Left ventricle myocardium inferior (tissue), 1 donor: Measurements from ENCODE around the gene SLC25A43. TPM values are rescaled to one million over a fixed set of nuclear protein-coding genes. Genes with fewer than 3 reads are reported as not detected.
A peak's percentile ranks its signal among the peaks of the same experiment; 100 is the strongest.

ENCODE experiments used
- DNase-seq: peaks from one replicate; pipeline ENCODE4 v3.0.0-alpha.2; 2020
- H3K27ac ChIP-seq: fragments of 200-600 bp; replicated peaks from 2 replicates; pipeline ENCODE4 v1.8.0; 2021
- H3K27me3 ChIP-seq: fragments of 200-600 bp; 2 replicates; pipeline ENCODE4 v1.8.0; 2021; ENCODE audit warnings: low read depth
- H3K36me3 ChIP-seq: fragments of 200-600 bp; 2 replicates; pipeline ENCODE4 v1.8.0; 2021
- H3K4me1 ChIP-seq: fragments of 200-600 bp; 2 replicates; pipeline ENCODE4 v1.8.0; 2021
- H3K4me3 ChIP-seq: fragments of 200-600 bp; 2 replicates; pipeline ENCODE4 v1.8.0; 2021; ENCODE audit warnings: mild to moderate bottlenecking, moderate library complexity
- H3K9me3 ChIP-seq: fragments of 200-600 bp; replicated peaks from 2 replicates; pipeline ENCODE4 v1.8.0; 2021
- CTCF ChIP-seq: fragments of 200-600 bp; IDR thresholded peaks from 2 replicates; pipeline ENCODE4 v1.8.0; 2021; ENCODE audit warnings: antibody characterized with exemption, mild to moderate bottlenecking, borderline replicate concordance
- intact Hi-C: fragments of 100-400 bp; cut with micrococcal nuclease; formaldehyde crosslinking; loops from one replicate; pipeline ENCODE4 v1.11.0; 2022
- total RNA-seq: library from RNA; stranded (reverse); fragmentation: NEBNext Ultra II Directional; extraction: Animal tissue kit (Norgen Biotek cat#: 25700); gene quantifications from one replicate; pipeline ENCODE4 v1.2.1, GENCODE V29; 2021
- donor health status: DM: no; HTN: yes; CAD: no; lungs with severe emphysema.

The SLC25A43 gene
- total RNA-seq, 1 donor from 2014 or later = 1.4 TPM

GRCh38 chrX:119410027-119410819 is 11.1 kb downstream of the SLC25A43 start:
- H3K4me3 ChIP-seq = no peak overlapping the region
- no peak for DNase-seq
- H3K4me1 ChIP-seq = no peaks in the 10 kb centered on the region
- H3K36me3 ChIP-seq = no peaks in the 10 kb centered on the region
- H3K9me3 ChIP-seq = no peaks in the 10 kb centered on the region
- intact Hi-C loops = no loop called here
- no peaks in the 10 kb centered on the region for H3K27me3 ChIP-seq
- no peak overlapping the region for H3K27ac ChIP-seq
- no peak for TF ChIP-seq CTCF

GRCh38 chrX:119410854-119411253 is 11.7 kb downstream of the SLC25A43 start:
- H3K4me1 ChIP-seq = no peaks in the 10 kb centered on the region
- H3K9me3 ChIP-seq = no peaks in the 10 kb centered on the region
- no peak for DNase-seq
- no peak overlapping the region for H3K27ac ChIP-seq
- TF ChIP-seq CTCF = no peak
- H3K36me3 ChIP-seq = no peaks in the 10 kb centered on the region
- H3K27me3 ChIP-seq = no peaks in the 10 kb centered on the region
- intact Hi-C loops = no loop called here
- no peak overlapping the region for H3K4me3 ChIP-seq

- Histone ChIP-seq H3K4me1 (no peaks in the 10 kb centered on the region), H3K9me3 (no peaks in the 10 kb centered on the region), H3K4me3 (no peak overlapping the region), H3K27ac (no peak overlapping the region), H3K27me3 (no peaks in the 10 kb centered on the region), H3K36me3 (no peaks in the 10 kb centered on the region)
- intact Hi-C loops = no loop called here
- DNase-seq = no peak
- TF ChIP-seq CTCF = no peak
These were observed 12.8 kb downstream of the SLC25A43 start for GRCh38 chrX:119411959-119412358.

GRCh38 chrX:119417376-119417775 is 18.2 kb downstream of the SLC25A43 start:
- DNase-seq = no peak
- Histone ChIP-seq H3K27ac (no peak overlapping the region), H3K9me3 (no peaks in the 10 kb centered on the region), H3K4me1 (no peaks in the 10 kb centered on the region), H3K36me3 (no peaks in the 10 kb centered on the region), H3K4me3 (no peak overlapping the region), H3K27me3 (no peaks in the 10 kb centered on the region)
- intact Hi-C loops = no loop called here
- TF ChIP-seq CTCF = no peak

- Histone ChIP-seq H3K27ac (no peak overlapping the region), H3K27me3 (no peaks in the 10 kb centered on the region), H3K4me3 (no peak overlapping the region), H3K36me3 (no peaks in the 10 kb centered on the region), H3K9me3 (no peaks in the 10 kb centered on the region), H3K4me1 (no peaks in the 10 kb centered on the region)
- intact Hi-C loops = no loop called here
- no peak for DNase-seq
- peak; percentile 43 for TF ChIP-seq CTCF
These were observed 18.7 kb downstream of the SLC25A43 start for GRCh38 chrX:119417842-119418241.
